ENCODE data around the gene ZSWIM4. TPM values are rescaled to one million over a fixed set of nuclear protein-coding genes. Genes with fewer than 3 reads are reported as not detected.
A peak's percentile ranks its signal among the peaks of the same experiment; 100 is the strongest.

Gene ZSWIM4
- total and polyA plus RNA-seq, 2 of the 13 experiments (the other 11 are each of a cell fraction or from before 2014, with no cell fraction given): 0.33 to 0.86 TPM

DNA sequence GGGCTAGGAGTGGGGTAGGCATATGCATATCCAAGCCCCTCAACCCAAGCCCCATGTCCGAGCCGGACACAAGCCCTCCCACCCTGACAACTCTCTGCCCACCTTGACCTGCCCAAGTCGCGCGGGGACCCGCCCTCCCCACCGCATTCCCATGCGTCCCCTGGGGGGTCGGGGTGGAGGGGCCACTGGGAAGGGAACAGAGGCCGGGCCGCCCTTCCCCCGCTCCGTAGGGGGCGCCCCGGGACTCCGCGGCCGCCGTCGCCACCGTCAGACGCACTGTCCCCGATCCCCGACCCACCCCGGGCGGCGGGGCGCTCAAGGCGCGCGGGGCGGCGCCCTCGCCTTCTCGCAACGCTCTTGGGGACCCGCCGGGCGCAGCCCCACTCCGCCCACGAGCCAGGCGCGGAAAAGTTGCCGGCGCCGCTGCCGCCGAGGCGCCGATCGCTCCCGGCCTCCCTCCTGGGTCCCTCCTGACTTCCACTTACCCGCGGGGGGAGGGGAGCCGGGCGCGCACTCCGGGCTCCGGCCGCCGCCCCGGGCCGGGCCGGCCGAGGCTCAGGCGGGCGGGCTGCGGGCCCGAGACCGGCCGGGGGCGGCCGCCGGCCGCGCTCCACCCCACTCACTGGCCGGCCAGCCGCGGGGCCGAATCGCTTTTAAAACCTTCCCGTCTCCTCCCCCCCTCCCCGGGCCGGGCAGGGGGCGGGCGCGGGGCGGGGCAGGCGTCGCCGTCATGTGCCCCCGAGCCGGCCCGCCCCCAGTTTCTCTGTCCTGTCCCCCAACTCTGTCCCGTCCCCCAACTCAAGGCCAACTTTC lies 47.3 kb downstream of the ZSWIM4 start (continued):
- TF ChIP-seq ARID4A (CRISPR knock-in tag; IDR thresholded peaks at IDR 0.05; ENCODE audit: borderline replicate concordance): peak; percentile 26; the same call in 1 of the 2 replicates
- TF ChIP-seq ISX (CRISPR knock-in tag; conservative IDR thresholded peaks at IDR 0.05): no peak
- no peak for TF ChIP-seq PTBP1 (IDR thresholded peaks at IDR 0.05; ENCODE audit: low read depth, low read length, poor library complexity, severe bottlenecking)
- TF ChIP-seq ZNF24 (IDR thresholded peaks at IDR 0.05): no peak
- no peak for TF ChIP-seq ZSCAN25 (CRISPR knock-in tag; IDR thresholded peaks at IDR 0.05)
- TF ChIP-seq SP1 (IDR thresholded peaks at IDR 0.05): no peak
- 0 out of 2 replicates have a peak, but pooled peaks have one; percentile 19 for TF ChIP-seq SP1 (CRISPR knock-in tag; IDR thresholded peaks at IDR 0.05)
- no peak for TF ChIP-seq ZNF143 (CRISPR knock-in tag; IDR thresholded peaks at IDR 0.05)
- no peak for TF ChIP-seq ZNF33A (CRISPR knock-in tag; IDR thresholded peaks at IDR 0.05; ENCODE audit: borderline replicate concordance)
- TF ChIP-seq POLR2A (IDR thresholded peaks at IDR 0.05; ENCODE audit: insufficient read depth in 1 of 2, low read depth in 2 of 2, low read length in 2 of 2): peak in 1 of 2 experiments; percentile 43; a peak in 2 of 4 replicates
- TF ChIP-seq CBFB (CRISPR knock-in tag; IDR thresholded peaks at IDR 0.05): no peak
- TF ChIP-seq CCAR2 (optimal IDR thresholded peaks at IDR 0.05; ENCODE audit: low read depth, low read length): no peak
- no peak for TF ChIP-seq ELF1 (CRISPR knock-in tag; IDR thresholded peaks at IDR 0.05)
- TF ChIP-seq, protein P1, sequence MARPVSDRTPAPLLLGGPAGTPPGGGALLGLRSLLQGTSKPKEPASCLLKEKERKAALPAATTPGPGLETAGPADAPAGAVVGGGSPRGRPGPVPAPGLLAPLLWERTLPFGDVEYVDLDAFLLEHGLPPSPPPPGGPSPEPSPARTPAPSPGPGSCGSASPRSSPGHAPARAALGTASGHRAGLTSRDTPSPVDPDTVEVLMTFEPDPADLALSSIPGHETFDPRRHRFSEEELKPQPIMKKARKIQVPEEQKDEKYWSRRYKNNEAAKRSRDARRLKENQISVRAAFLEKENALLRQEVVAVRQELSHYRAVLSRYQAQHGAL (CRISPR knock-in tag; IDR thresholded peaks at IDR 0.05; ENCODE audit: not compliant biosample characterization): no peak
- TF ChIP-seq ZNF17 (CRISPR knock-in tag; IDR thresholded peaks at IDR 0.05): no peak
- no peak for TF ChIP-seq NR2F6 (IDR thresholded peaks at IDR 0.05)
- TF ChIP-seq NR2F6 (CRISPR knock-in tag; IDR thresholded peaks at IDR 0.05): no peak
- TF ChIP-seq ZNF879 (CRISPR knock-in tag; IDR thresholded peaks at IDR 0.05): no peak
- no peak for TF ChIP-seq SKI (IDR thresholded peaks at IDR 0.05; ENCODE audit: partially characterized antibody)
- TF ChIP-seq ZNF44 (CRISPR knock-in tag; IDR thresholded peaks at IDR 0.05): no peak
- no peak for TF ChIP-seq SATB2 (CRISPR knock-in tag; IDR thresholded peaks at IDR 0.05)
- no peak for TF ChIP-seq ZNF616 (CRISPR knock-in tag; IDR thresholded peaks at IDR 0.05; ENCODE audit: low read depth)
- no peak for TF ChIP-seq ZNF749 (CRISPR knock-in tag; IDR thresholded peaks at IDR 0.05; ENCODE audit: borderline replicate concordance)
- no peak for TF ChIP-seq ZNF569 (CRISPR knock-in tag; IDR thresholded peaks at IDR 0.05; ENCODE audit: borderline replicate concordance)
- no peak for TF ChIP-seq RCOR2 (CRISPR knock-in tag; IDR thresholded peaks at IDR 0.05)
- TF ChIP-seq ZNF674 (CRISPR knock-in tag; IDR thresholded peaks at IDR 0.05; ENCODE audit: low read depth): no peak
- no peak for TF ChIP-seq ZNF713 (CRISPR knock-in tag; IDR thresholded peaks at IDR 0.05)
- TF ChIP-seq KDM2A (CRISPR knock-in tag; IDR thresholded peaks at IDR 0.05; ENCODE audit: borderline replicate concordance, low read depth): peak; percentile 44; the same call in 1 of the 2 replicates
- TF ChIP-seq NR2F1 (CRISPR knock-in tag; IDR thresholded peaks at IDR 0.05): no peak
